Loucy (cell line): ENCODE measurements around the gene DIP2B.

ENCODE experiments used
- H2AFZ ChIP-seq: fragments of 200-600 bp; sonication (generic); 2 replicates; pipeline ENCODE4 v1.6.0; 2016; ENCODE audit warnings: antibody characterized with exemption, mild to moderate bottlenecking, low read length, moderate library complexity
- H3F3A ChIP-seq: fragments of 200-600 bp; 2 replicates; pipeline ENCODE4 v1.6.0; 2016; ENCODE audit warnings: antibody characterized with exemption, low read depth, mild to moderate bottlenecking
- H3K27me3 ChIP-seq: fragments of 200-600 bp; sonication (generic); 2 replicates; pipeline ENCODE4 v1.6.1; 2014; ENCODE audit warnings: low read length, mild to moderate bottlenecking; ENCODE audit not compliant: insufficient read depth, poor library complexity, severe bottlenecking
- H3K36me3 ChIP-seq: fragments of 200-600 bp; sonication (generic); 2 replicates; pipeline ENCODE4 v1.6.1; 2016; ENCODE audit warnings: low read length; ENCODE audit not compliant: insufficient read depth
- H3K4me1 ChIP-seq: fragments of 200-600 bp; sonication (generic); 2 replicates; pipeline ENCODE4 v1.5.1; 2014; ENCODE audit warnings: low read length, mild to moderate bottlenecking; ENCODE audit not compliant: insufficient read depth, poor library complexity, severe bottlenecking
- H3K4me2 ChIP-seq: fragments of 200-600 bp; sonication (generic); 2 replicates; pipeline ENCODE4 v1.6.0; 2014; ENCODE audit warnings: antibody characterized with exemption, low read length, low read depth, mild to moderate bottlenecking; ENCODE audit not compliant: poor library complexity, severe bottlenecking
- H3K4me3 ChIP-seq: fragments of 200-600 bp; sonication (generic); 2 replicates; pipeline ENCODE4 v1.5.1; 2014; ENCODE audit warnings: low read length, mild to moderate bottlenecking, mixed read lengths; ENCODE audit not compliant: poor library complexity, severe bottlenecking
- H3K79me2 ChIP-seq: fragments of 200-600 bp; sonication (generic); 2 replicates; pipeline ENCODE4 v1.6.1; 2014; ENCODE audit warnings: low read length; ENCODE audit not compliant: insufficient read depth
- H3K9ac ChIP-seq: fragments of 200-600 bp; sonication (generic); 2 replicates; pipeline ENCODE4 v1.6.0; 2014; ENCODE audit warnings: mild to moderate bottlenecking, low read depth, low read length, moderate library complexity; ENCODE audit not compliant: poor library complexity, severe bottlenecking
- H3K9me2 ChIP-seq: fragments of 200-600 bp; sonication (generic); replicated peaks from 2 replicates; pipeline ENCODE4 v1.6.1; 2016; ENCODE audit warnings: low read depth, low read length, mixed read lengths
- H3K9me3 ChIP-seq: fragments of 200-600 bp; sonication (generic); 2 replicates; pipeline ENCODE4 v1.6.1; 2014; ENCODE audit warnings: mild to moderate bottlenecking, antibody characterized with exemption, low read length, low read depth; ENCODE audit not compliant: insufficient read depth
- H4K20me1 ChIP-seq: fragments of 200-600 bp; sonication (generic); 2 replicates; pipeline ENCODE4 v1.6.0; 2014; ENCODE audit warnings: antibody characterized with exemption, low read length, mild to moderate bottlenecking; ENCODE audit not compliant: insufficient read depth, poor library complexity, severe bottlenecking
- EZH2phosphoT487 ChIP-seq: fragments of 200-600 bp; IDR thresholded peaks from 2 replicates; pipeline ENCODE4 v1.6.1; 2018; ENCODE audit warnings: antibody characterized with exemption, mild to moderate bottlenecking, moderate library complexity, borderline replicate concordance
- TF ChIP-seq, protein P1 (sequence below): fragments of 200-600 bp; sonication (generic); conservative IDR thresholded peaks from 2 replicates; pipeline ENCODE4 v1.5.1; 2014; ENCODE audit warnings: mild to moderate bottlenecking, antibody characterized with exemption, low read length

The DIP2B gene

DNA sequence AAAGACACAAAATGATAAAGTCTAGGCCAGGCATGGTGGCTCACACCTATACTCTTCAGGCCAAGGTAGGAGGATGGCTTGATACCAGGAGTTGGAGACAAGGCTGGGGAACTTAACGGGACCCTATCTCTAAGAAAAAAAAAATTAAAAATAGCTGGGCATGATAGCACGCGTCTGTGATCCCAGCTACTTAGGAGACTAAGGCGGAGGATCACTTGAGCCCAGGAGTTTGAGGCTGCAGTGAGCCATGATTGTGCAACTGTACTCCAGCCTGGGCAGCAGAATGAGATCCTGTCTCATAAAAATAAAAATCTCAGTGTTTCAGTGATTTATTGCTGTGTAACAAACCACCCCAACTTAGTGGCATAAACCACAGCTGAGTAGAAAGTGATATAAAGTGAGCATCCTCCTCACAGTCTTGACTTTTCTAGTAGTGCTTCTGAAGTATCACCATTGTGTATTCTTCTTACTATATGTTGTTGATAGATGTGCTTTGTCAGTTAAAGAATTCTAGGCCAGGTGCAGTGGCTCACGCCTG, 248.5 kb downstream of the DIP2B start:
- H3K4me2 ChIP-seq: no peak overlapping the region
- H3K9me3 ChIP-seq: no peaks in the 10 kb centered on the region
- H3F3A ChIP-seq: no peaks in the 10 kb centered on the region
- no peaks in the 10 kb centered on the region for H3K79me2 ChIP-seq
- H3K4me1 ChIP-seq: no peaks in the 10 kb centered on the region
- no peak overlapping the region for H3K4me3 ChIP-seq
- no peaks in the 10 kb centered on the region for H3K27me3 ChIP-seq
- H4K20me1 ChIP-seq: no peaks in the 10 kb centered on the region
- H2AFZ ChIP-seq: no peak overlapping the region
- no peaks in the 10 kb centered on the region for H3K36me3 ChIP-seq
- no peak overlapping the region for H3K9ac ChIP-seq
- no peak for TF ChIP-seq EZH2phosphoT487
- TF ChIP-seq, protein P1, sequence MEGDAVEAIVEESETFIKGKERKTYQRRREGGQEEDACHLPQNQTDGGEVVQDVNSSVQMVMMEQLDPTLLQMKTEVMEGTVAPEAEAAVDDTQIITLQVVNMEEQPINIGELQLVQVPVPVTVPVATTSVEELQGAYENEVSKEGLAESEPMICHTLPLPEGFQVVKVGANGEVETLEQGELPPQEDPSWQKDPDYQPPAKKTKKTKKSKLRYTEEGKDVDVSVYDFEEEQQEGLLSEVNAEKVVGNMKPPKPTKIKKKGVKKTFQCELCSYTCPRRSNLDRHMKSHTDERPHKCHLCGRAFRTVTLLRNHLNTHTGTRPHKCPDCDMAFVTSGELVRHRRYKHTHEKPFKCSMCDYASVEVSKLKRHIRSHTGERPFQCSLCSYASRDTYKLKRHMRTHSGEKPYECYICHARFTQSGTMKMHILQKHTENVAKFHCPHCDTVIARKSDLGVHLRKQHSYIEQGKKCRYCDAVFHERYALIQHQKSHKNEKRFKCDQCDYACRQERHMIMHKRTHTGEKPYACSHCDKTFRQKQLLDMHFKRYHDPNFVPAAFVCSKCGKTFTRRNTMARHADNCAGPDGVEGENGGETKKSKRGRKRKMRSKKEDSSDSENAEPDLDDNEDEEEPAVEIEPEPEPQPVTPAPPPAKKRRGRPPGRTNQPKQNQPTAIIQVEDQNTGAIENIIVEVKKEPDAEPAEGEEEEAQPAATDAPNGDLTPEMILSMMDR: no peak
- no peaks in the 10 kb centered on the region for H3K9me2 ChIP-seq

DNA sequence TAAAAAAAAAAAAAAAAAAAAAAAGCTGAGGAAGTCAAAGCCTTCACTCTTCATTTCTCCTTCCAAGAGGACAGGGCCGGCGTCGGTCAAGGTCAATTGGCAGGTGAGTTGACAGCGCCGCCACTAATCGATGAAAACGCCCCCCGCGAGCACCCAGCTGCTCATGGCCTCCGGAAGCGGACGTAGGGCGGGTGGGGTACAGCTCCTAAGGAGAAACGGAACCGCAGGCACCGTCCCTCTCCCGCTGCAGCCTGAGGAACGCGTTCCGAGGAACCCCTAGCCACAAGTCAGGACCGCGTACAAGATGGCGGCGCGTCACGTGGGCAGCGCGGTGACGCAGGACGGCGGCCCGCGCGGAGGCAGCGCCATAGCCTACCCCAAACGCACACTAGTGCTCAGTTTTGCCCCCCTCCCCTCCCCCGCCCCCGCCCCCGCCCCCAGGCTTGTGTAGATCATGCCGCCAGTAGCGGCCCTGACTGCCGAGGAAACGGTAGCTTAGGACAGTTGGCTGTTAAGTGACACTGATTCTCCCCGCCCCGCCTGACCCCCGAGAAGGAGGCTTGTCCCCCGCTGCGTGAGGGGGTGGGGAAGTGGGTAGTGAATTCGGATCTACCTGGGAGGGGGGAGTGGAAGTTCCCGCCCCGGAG, 259.0 kb downstream of the DIP2B start, which contains the start of gene ATF1:
ATF1 (plus strand) TSS at position 463 of the 647 bp plus-strand sequence. CDS start 16,045 bp downstream, outside the sequence.
- Histone ChIP-seq H2AFZ (peak within 1 kb of the TSS; percentile 94), H3K9ac (peak within 1 kb of the TSS; percentile 96), H3K36me3 (no peaks in the 10 kb centered on the region), H3K4me3 (peak within 1 kb of the TSS; percentile 82), H3K4me1 (peaks cover 36% of the 10 kb centered on the region), H3K4me2 (peak within 1 kb of the TSS; percentile 93), H4K20me1 (peaks cover 27% of the 10 kb centered on the region), H3K9me3 (no peaks in the 10 kb centered on the region), H3K79me2 (peaks cover 61% of the 10 kb centered on the region), H3K9me2 (no peaks in the 10 kb centered on the region), H3K27me3 (no peaks in the 10 kb centered on the region), H3F3A (no peaks in the 10 kb centered on the region)
- no peak for TF ChIP-seq EZH2phosphoT487
- TF ChIP-seq, protein P1: no peak

DNA sequence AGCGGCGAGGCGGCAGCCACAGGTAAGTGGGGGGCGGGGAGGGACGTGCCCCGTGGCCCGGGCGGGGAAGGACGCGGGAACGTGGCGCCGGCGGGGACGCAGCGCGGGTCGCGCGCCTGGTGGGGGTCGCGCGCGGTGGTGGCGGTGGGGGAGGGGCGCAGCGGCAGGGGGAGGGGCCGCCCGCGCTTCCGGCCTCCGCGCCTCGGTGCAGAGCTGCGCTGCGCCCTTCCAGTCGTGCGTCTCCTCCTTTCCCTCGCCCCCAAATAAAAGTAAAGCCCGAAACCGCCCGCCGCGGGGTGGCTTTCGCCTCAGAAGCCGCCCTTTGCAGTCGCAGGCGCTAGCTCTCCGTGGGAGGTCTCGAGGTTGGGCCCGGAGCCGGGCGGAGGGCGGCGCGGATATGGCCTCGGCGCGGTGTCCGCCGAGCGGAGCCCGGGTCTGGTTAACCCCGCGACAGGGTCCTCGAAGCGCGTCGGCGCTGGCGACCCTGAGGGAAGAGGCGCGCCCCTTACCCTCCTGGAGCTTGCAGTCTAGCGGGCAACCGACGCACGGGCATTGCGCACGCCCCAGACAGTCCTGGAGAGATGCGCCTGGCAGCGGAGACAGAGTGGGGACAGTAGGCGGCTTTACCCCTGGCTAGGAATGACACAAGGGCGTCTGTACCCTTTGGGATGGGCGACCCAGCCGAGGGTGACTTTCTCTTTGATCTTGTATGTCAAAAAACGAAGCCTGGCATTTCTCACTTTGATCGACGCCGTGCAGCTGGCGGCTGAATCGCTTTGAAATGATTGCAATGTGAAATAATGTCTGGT, 259.7 kb downstream of the DIP2B start:
- no peaks in the 10 kb centered on the region for H3F3A ChIP-seq
- H3K79me2 ChIP-seq: peaks cover 68% of the 10 kb centered on the region
- peak overlapping the region; percentile 82 for H3K4me3 ChIP-seq
- peak overlapping the region; percentile 96 for H3K9ac ChIP-seq
- no peaks in the 10 kb centered on the region for H3K9me3 ChIP-seq
- peaks cover 42% of the 10 kb centered on the region for H3K4me1 ChIP-seq
- no peaks in the 10 kb centered on the region for H3K27me3 ChIP-seq
- H4K20me1 ChIP-seq: peaks cover 27% of the 10 kb centered on the region
- TF ChIP-seq, protein P1: no peak
- no peak for TF ChIP-seq EZH2phosphoT487
- H3K36me3 ChIP-seq: no peaks in the 10 kb centered on the region
- no peaks in the 10 kb centered on the region for H3K9me2 ChIP-seq
- peak overlapping the region; percentile 94 for H2AFZ ChIP-seq
- H3K4me2 ChIP-seq: peak overlapping the region; percentile 87
